HG02943 (cell line): ENCODE results near the gene MAMLD1.

Source experiments
- ATAC-seq: cut with Tn5 transposase; IDR thresholded peaks from one replicate; pipeline ENCODE4 v1.9.1; 2021; ENCODE audit warnings: mild to moderate bottlenecking, low read depth, moderate library complexity; ENCODE audit not compliant: unreplicated experiment

Gene MAMLD1

DNA sequence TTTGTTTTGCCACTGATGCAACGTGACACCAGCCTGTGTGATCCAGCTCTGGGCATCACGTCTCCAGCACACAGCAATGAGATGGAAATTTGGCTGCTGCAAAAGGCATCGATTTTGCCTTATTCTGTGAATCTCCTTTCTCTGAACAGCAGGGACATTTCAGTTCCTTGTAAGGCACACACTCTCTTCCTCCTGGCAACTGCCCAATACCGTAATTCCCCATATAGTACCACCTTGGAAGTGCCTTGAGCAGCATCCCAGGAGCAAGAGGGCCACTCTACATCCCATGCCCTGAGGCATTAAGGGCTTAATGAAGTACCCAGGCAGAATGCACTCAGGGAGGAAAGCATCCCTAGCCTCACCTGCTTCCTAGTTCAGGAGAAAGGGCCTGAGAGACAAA, 10.5 kb upstream of the MAMLD1 start:
- ATAC-seq = no peak

GRCh38 chrX:150355913-150356312, 7.2 kb upstream of the MAMLD1 start:
- no peak for ATAC-seq

- no peak for ATAC-seq
These were observed 5.3 kb upstream of the MAMLD1 start for GRCh38 chrX:150357790-150358189.

DNA sequence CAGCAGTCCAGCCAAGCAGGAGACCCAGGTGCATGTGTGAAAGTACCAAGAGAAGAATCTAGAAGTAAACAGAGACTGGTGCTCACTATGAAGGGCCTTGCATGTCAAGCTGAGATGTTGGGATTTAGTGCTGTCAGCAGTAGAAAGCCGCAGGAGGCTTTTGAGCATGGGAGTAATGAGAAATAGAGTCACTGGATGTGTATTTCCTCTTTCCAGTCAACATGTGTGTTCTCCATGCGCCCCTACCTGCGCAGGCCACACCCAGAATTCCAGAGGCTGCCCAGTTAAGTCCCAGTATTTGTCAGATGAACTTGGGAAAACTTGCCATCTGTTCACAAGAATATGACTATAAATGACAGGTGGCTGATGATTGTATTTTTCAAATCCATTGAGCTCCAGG, 4.5 kb upstream of the MAMLD1 start:
- no peak for ATAC-seq

DNA sequence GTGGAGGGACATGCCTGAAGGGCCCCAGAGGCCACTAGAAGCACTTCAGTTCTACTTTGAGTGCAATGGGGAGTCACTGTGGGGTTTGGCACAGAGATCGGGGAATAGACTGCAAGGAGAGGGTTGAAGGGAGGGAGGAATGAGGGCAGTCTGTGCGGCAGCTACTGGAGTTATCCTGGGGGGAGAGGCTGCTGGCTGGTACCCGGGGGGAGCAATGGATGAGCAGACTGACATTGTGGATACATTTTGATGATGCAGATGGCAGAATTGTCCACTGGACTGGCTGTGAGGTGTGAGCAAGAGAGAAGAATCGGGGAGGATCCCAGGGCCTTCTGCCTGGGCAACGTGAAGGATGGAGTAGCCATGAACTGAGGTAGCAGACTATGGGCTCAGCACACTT, 2.8 kb upstream of the MAMLD1 start:
- no peak for ATAC-seq

DNA sequence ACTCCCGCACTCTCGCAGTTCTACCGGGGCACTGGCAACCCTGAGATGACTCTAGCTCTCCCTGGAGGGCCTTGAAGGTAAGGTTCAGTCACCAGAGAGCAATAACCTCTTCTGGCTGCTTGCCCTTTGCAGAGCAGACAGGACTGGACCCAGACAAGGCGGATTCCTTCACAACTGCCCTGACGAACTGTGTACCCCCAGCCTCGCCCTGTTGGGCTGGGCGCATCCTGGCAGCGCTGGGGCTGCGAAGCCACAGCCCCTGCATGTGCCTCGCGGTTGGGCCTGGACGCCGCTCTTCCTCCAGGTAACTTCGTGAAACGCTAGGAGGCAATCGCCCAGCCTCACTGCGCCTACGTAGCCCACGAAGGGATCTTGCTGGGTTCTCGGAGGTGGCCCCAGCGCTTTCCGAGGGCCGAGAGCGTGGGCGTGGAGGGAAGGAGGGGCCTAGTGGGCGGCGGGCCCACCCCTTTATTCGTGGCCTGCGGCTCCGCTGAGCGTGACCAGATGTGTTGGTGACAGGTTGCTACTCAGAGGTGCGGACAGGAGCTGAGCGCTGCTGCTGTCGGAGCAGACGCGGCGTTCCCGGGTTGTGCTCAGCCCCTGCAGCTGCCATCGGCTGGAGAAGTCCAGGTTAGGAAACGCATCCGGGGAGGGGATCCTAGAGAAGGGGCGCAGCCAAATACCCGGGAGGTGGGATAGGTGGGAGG, 1.9 kb upstream of the MAMLD1 start:
- ATAC-seq = no peak

- no peak for ATAC-seq
These were observed 1.3 kb upstream of the MAMLD1 start for GRCh38 chrX:150361777-150362351.

GRCh38 chrX:150363561-150364346, 637 bp downstream of the MAMLD1 start:
- no peak for ATAC-seq

DNA sequence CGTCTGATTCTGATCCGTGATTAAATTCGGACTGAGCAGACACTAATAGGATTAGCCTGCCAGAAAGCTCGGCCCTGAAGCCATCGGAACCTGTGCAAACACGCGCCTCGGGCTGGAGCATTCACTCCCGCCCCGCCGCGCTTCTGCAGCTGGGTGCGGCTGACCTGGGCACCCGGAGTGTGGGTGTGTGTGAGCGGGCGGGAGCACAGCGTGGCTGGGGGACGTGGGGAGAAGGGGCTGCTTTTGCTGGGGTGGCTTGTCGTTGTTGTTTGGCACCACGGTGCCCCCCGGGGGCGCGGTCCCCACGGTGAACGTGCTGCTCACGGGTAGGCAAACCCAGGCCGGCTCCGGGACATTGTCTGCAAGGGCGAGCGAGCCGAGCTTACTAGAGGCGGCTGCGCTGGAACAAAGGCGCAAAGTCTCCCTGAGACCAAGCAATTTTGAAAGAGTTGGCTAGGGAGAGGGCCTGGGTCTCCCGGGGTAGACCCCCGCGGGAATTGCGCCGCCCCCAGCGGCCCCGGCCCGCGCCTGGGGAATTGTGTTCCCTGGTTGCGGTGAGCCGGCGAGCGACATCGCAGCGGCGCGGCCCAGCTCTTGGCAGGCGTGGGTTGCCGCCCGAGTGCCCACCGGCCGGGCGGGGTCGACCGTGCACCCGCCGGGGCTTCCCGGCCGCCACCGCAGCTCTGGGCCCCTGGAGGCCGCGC, 1.4 kb downstream of the MAMLD1 start:
- no peak for ATAC-seq

- ATAC-seq = no peak
These were observed 2.2 kb downstream of the MAMLD1 start for GRCh38 chrX:150365051-150365989.

DNA sequence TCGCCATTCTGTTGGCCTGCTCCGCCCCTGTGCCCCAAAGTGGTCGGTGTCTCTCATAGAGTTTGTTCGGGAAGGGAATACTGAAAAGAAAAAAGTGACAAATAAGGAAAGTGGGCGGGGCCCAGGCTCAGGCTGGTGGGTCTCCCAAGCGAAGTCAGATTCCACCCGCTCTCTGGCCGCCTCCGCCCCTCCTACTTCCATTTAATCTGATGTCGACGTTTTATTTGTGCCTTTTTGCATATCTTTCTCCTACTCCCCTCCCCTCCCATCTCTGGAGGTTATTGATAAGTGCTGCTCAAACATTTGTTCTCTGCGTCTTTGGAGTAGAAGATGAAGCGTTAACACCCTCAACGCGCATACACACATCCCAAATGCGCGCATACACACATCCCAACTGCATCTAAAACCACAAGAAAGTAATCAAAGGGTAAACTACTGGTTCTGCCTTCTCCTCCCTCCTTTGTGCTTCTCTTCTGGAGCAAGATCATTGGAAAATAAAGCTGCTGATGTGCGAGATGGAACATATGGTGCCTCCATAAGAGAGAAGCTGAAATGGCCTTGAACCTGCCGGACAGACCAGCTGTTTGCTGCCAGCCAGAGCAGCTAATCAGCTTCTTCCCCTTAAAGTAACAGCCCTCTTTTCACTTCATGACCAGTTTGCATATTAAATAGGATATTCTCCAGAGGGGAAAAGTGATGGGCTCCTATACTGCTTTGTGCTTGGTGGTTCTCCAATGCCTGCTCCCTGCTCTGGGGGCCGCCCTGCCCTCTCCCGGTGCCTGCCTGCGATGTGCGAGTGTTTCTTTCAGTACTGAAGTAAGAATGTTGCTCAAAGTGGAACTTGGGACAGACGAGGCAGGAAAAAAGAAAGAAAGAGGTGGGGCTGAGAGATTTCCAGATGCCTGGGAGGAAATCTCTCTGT, 3.1 kb downstream of the MAMLD1 start:
- no peak for ATAC-seq

DNA sequence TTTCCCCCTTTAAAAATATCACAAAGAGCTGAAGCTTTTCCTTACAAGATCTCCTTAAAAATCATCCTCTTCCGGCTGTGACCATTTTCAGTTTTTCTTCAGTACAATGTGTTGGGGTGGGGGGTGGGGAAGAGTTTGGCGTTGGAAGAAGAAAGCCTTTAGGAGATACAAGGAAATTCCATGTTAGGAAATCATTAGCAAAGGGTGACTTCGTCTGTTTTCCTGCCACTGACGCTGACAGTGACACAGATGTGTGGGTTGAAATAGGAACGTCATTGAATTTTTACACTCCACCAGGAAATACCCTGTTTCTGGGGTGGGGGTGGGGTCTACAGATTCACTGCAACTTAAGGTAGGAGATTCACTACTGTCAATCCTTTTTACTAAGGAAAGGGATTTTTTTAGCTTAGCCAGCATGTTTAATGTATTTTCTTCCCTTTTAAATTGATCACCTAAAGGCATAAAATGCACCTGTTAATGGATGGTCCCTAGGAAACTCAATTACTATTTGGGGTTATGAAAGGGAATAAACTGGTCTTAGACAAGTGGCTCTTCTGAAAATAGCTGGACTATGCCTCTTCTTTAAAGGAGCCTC, 3.9 kb downstream of the MAMLD1 start:
- no peak for ATAC-seq

DNA sequence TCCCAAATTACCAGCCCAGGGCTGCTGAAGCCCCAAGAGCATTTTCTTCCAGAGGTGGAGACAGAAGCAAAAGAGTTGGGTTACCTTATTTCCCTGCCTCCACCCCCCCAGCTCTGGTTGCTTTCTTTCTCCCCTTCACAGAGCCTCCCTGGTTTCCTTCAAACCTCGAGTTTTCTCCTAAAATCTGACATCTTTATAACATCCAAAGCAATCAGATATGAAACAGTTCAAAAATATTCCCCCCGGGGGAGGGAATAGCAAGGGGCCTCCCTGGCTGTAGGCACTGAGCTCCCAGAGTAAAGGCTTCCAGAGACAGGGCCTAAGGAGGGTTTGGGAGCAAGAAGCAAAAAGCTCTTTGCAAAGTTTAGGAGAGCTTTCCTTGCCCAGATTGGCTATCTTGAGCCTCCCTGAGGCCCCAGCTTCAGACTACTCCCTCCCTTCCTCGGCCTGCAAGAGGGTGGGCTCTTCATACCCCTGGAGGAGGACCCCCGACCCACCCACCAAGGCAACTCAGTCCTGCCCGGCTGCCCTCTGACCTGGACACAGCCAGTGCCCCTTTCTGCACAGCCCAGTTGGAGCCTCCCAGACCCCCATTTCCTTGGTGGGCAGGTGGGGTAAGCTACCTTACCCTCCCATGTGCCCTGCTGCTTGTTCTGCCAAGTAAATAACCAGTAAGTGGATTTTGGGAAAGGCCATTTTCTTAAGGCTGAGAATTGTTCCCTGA, 7.6 kb downstream of the MAMLD1 start:
- no peak for ATAC-seq

DNA sequence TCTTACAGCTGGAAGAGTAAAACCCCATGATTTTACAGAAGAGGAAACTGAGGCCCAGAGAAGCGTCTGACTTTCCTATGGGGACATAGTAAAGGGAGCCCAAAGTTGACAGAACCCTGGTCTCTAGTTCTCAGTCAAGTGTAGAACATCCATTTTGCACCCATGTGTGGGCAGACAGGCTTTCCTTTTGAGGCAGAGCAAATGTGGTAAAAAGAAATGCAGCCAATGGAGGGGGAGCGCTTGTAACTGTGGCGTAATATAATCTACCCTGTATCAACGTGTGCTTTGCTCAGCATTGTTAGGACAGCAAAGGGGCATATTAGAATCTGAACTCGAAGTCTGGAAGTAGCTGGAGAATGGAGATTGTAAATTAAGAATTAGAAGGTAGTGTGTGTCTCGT, 8.8 kb downstream of the MAMLD1 start:
- ATAC-seq = no peak

GRCh38 chrX:150372280-150372679, 9.2 kb downstream of the MAMLD1 start:
- ATAC-seq = no peak

GRCh38 chrX:150372756-150373155, 9.6 kb downstream of the MAMLD1 start:
- ATAC-seq = no peak

- no peak for ATAC-seq
These were observed 12.2 kb downstream of the MAMLD1 start for GRCh38 chrX:150375243-150375770.

GRCh38 chrX:150377005-150377404, 13.9 kb downstream of the MAMLD1 start:
- no peak for ATAC-seq
